Endodermal cell (in vitro differentiated cells): ENCODE measurements around the gene VWA3B. TPM values are rescaled to one million over a fixed set of nuclear protein-coding genes. Genes with fewer than 3 reads are reported as not detected.

ENCODE experiments used
- DNase-seq: peaks from one replicate; pipeline ENCODE4 v3.0.0-alpha.2; 2017
- H3K27ac ChIP-seq: 2 replicates; pipeline ENCODE4 v1.5.1; 2013; ENCODE audit warnings: mild to moderate bottlenecking, low read depth, low read length, moderate library complexity
- H3K27me3 ChIP-seq: 2 replicates; pipeline ENCODE4 v1.6.1; 2013; ENCODE audit warnings: mild to moderate bottlenecking, low read length, moderate library complexity; ENCODE audit not compliant: insufficient read depth, control insufficient read depth, poor library complexity, severe bottlenecking
- H3K36me3 ChIP-seq: 2 replicates; pipeline ENCODE4 v1.7.0; 2013; ENCODE audit warnings: mild to moderate bottlenecking, low read length, moderate library complexity; ENCODE audit not compliant: control insufficient read depth, insufficient read depth
- H3K4me1 ChIP-seq: one replicate; pipeline ENCODE4 v1.7.0; 2013; ENCODE audit warnings: low read length; ENCODE audit not compliant: control insufficient read depth, insufficient read depth
- H3K4me3 ChIP-seq: 2 replicates; pipeline ENCODE4 v1.5.1; 2013; ENCODE audit warnings: mild to moderate bottlenecking, low read length, moderate library complexity
- H3K9ac ChIP-seq: 2 replicates; pipeline ENCODE4 v1.6.1; 2013; ENCODE audit warnings: mild to moderate bottlenecking, low read length, moderate library complexity; ENCODE audit not compliant: poor library complexity, severe bottlenecking; ENCODE audit errors: extremely low read depth
- H3K9me3 ChIP-seq: 2 replicates; pipeline ENCODE4 v1.6.1; 2013; ENCODE audit warnings: mild to moderate bottlenecking, low read length, moderate library complexity; ENCODE audit not compliant: control insufficient read depth
- H3K27ac Mint-ChIP-seq: 2 replicates; pipeline ENCODE4 v1.8.0; 2020; ENCODE audit warnings: mixed read lengths
- H3K27me3 Mint-ChIP-seq: 2 replicates; pipeline ENCODE4 v1.8.0; 2021; ENCODE audit warnings: mild to moderate bottlenecking, mixed read lengths; ENCODE audit not compliant: insufficient read depth
- H3K36me3 Mint-ChIP-seq: 2 replicates; pipeline ENCODE4 v1.8.0; 2020; ENCODE audit warnings: low read depth, mixed read lengths
- H3K4me1 Mint-ChIP-seq: 2 replicates; pipeline ENCODE4 v1.8.0; 2020; ENCODE audit warnings: mixed read lengths
- H3K4me3 Mint-ChIP-seq: 2 replicates; pipeline ENCODE4 v1.8.0; 2020; ENCODE audit warnings: mild to moderate bottlenecking, moderate library complexity, mixed read lengths
- H3K9me3 Mint-ChIP-seq: 2 replicates; pipeline ENCODE4 v1.8.0; 2020; ENCODE audit warnings: mild to moderate bottlenecking, mixed read lengths
- CTCF ChIP-seq: fragments of 200-600 bp; sonication (generic); conservative IDR thresholded peaks from 2 replicates; pipeline ENCODE4 v1.5.0; 2021; ENCODE audit warnings: antibody characterized with exemption, mild to moderate bottlenecking
- WGBS, 2 experiments: methylation state at CpG; one replicate each; pipeline versions ENCODE4 v1.1.5 to v1.1.7; 2013; ENCODE audit warnings: missing lambda C conversion rate in 2 of 2, mixed read lengths in 1 of 2; ENCODE audit not compliant: insufficient coverage in 1 of 2, insufficient read length in 1 of 2; 5-methylcytosine and 5-hydroxymethylcytosine counted together
- total RNA-seq, 2 donors: library from RNA; stranded (reverse); fragmentation: NEBNext Ultra II Directional in 1 of 2; extraction: Animal tissue kit (Norgen Biotek cat#: 25700) in 1 of 2; gene quantifications; 2 replicates in 1 of 2; 3 replicates in 1 of 2; pipeline ENCODE4 v1.2.1, GENCODE V29; 2021

VWA3B gene
- total RNA-seq, 2 donors from 2014 or later: 0.38 to 0.64 TPM

DNA sequence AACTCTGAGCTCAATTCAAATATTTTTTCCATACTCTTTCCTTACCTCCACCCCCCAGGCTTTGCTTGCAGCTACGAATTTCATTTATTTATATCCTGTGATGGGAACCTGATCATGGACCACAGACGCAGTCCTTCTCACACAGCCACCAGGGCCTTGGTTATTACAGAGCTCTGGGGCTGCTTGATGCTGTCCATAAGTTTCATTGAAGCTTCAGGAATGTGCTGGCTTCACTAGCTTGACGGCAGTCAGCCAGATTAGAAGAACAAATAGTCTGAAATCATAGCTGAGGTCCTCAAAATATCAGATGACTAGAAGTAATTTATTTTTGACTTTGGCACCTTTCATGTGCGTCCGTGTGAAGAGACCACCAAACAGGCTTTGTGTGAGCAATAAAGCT is 104.9 kb downstream of the VWA3B start:
- Histone ChIP-seq H3K27me3 (no peaks in the 10 kb centered on the region), H3K4me3 (no peak overlapping the region), H3K9me3 (peaks cover 5% of the 10 kb centered on the region), H3K9ac (no peak overlapping the region), H3K27ac (no peak overlapping the region), H3K36me3 (no peaks in the 10 kb centered on the region), H3K4me1 (peaks cover 11% of the 10 kb centered on the region)
- H3K27me3 Mint-ChIP-seq: no peaks in the 10 kb centered on the region
- no peak overlapping the region for H3K27ac Mint-ChIP-seq
- no peak for TF ChIP-seq CTCF
- DNase-seq: no peak
- no peaks in the 10 kb centered on the region for H3K36me3 Mint-ChIP-seq
- no peak overlapping the region for H3K4me3 Mint-ChIP-seq
- 71 to 94% methylated on average over 5 of the region's 5 CpGs for WGBS, 2 experiments
- no peaks in the 10 kb centered on the region for H3K9me3 Mint-ChIP-seq
- peaks cover 6% of the 10 kb centered on the region for H3K4me1 Mint-ChIP-seq

- Histone ChIP-seq H3K4me1 (no peaks in the 10 kb centered on the region), H3K27ac (no peak overlapping the region), H3K4me3 (no peak overlapping the region), H3K36me3 (no peaks in the 10 kb centered on the region), H3K27me3 (no peaks in the 10 kb centered on the region), H3K9me3 (no peaks in the 10 kb centered on the region), H3K9ac (no peak overlapping the region)
- no peak overlapping the region for H3K4me3 Mint-ChIP-seq
- H3K4me1 Mint-ChIP-seq: no peaks in the 10 kb centered on the region
- no peaks in the 10 kb centered on the region for H3K36me3 Mint-ChIP-seq
- no peak for TF ChIP-seq CTCF
- H3K9me3 Mint-ChIP-seq: no peaks in the 10 kb centered on the region
- no peaks in the 10 kb centered on the region for H3K27me3 Mint-ChIP-seq
- DNase-seq: no peak
- WGBS, 2 experiments: 83% methylated on average over 1 of the region's 1 CpG; no CpG with 5 or more reads in 1 of the 2 experiments
- H3K27ac Mint-ChIP-seq: no peak overlapping the region
Observed at GRCh38 chr2:98201576-98201975, 114.6 kb downstream of the VWA3B start.

- Histone ChIP-seq H3K9me3 (no peaks in the 10 kb centered on the region), H3K9ac (no peak overlapping the region), H3K27me3 (no peaks in the 10 kb centered on the region), H3K4me1 (no peaks in the 10 kb centered on the region), H3K27ac (no peak overlapping the region), H3K4me3 (no peak overlapping the region), H3K36me3 (no peaks in the 10 kb centered on the region)
- Mint-ChIP-seq H3K4me3 (no peak overlapping the region), H3K27ac (no peak overlapping the region), H3K27me3 (no peaks in the 10 kb centered on the region), H3K9me3 (no peaks in the 10 kb centered on the region), H3K4me1 (no peaks in the 10 kb centered on the region), H3K36me3 (no peaks in the 10 kb centered on the region)
- no peak for TF ChIP-seq CTCF
- DNase-seq: no peak
- WGBS, 2 experiments: 83 to 91% methylated on average over 1 to 3 of the region's 3 CpGs
Observed at GRCh38 chr2:98205889-98206288, 118.9 kb downstream of the VWA3B start.
